HG03439 (cell line): ENCODE data around the gene TUBB2A.
"Not testable (repeated sequence)": the region's sequence is repeated elsewhere in the genome, so short reads cannot be mapped to it uniquely, and the experiment has no call there.

Experiments
- ATAC-seq: cut with Tn5 transposase; IDR thresholded peaks from one replicate; pipeline ENCODE4 v1.9.1; 2021; ENCODE audit warnings: mild to moderate bottlenecking, moderate library complexity; ENCODE audit not compliant: unreplicated experiment

TUBB2A gene

GRCh38 chr6:3156184-3157130 lies 887 bp downstream of the TUBB2A start:
- not testable (repeated sequence) for ATAC-seq

GRCh38 chr6:3155416-3155815 lies 1.9 kb downstream of the TUBB2A start:
- not testable (repeated sequence) for ATAC-seq

DNA sequence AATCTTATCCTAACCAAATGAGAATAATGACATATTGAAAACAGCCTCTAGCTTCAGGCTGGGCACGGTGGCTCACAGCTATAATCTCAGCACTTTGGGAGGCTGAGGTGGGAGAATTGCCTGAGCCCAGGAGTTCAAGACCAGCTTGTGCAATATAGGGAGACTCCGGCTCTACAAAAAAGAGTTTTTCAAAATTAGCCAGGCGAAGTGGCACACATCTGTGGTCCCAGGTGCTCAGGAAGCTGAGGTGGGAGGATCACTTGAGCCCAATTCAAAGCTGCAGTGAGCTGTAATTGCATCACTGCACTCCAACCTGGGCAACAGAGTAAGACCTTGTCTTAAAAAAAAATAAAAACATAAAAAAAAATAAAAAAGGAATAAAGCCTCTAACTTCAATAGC lies 4.7 kb downstream of the TUBB2A start:
- ATAC-seq, result no peak

GRCh38 chr6:3151691-3152090 lies 5.7 kb downstream of the TUBB2A start:
- no peak for ATAC-seq

DNA sequence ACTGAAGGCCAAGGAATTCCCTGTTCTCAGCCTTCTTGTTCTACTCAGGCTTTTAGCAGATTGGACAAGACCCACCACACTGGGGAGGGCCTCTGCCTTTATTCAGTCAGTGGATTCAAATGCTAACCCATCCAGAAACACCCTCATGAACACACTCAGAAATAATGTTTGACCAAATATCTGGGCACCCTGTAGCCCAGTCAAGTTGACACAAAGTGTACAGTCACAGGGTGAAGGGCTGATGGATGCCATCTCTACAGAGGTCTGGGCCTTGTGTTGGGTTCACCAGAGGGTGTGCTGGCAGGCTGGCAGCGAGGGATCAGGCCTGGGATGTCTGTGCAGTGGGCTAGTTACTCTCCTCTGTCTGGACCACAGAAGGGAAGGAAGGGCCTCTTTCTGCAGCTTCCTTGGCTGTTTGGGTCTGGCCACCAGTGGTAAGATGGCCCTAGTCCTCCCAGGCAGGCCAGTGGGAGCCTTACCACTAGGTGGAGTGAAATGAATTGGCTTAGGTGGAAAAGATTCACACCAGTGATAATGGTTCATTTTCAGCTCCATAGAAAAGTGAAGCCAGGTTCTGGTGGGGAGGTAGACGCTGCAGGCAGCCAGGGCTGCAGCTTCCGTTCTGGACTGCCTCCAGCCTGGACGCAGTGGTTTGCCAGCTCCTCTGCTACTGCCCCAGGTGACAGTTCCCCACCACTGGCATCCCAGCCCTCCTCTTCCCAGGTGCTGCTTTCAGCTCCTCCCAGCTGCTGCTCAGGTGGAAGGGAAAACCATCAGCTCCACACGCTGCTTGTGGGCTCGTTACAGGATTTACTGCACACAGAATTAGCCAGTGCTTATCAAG lies 9.2 kb downstream of the TUBB2A start:
- no peak for ATAC-seq

GRCh38 chr6:3144571-3144970 lies 12.8 kb downstream of the TUBB2A start:
- no peak for ATAC-seq

DNA sequence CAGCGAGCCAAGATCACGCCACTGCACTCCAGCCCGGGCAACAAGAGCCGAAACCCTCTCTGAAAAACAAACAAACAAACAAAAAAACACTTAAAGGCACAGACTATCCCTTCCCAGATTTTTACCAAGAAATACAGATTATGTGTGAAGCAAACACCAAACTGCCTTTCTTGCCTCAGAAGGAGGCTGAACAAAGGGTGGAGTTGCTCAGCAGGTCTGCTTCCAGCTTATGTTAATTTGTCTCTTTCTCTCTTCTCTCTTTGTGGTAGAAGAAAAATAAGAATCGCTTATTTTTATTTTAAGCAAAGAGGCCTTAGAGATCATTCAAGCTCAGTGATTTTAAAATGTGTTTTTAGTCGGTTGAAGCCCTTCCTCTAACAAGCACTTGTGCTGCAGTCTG lies 14.2 kb downstream of the TUBB2A start:
- ATAC-seq, result no peak

DNA sequence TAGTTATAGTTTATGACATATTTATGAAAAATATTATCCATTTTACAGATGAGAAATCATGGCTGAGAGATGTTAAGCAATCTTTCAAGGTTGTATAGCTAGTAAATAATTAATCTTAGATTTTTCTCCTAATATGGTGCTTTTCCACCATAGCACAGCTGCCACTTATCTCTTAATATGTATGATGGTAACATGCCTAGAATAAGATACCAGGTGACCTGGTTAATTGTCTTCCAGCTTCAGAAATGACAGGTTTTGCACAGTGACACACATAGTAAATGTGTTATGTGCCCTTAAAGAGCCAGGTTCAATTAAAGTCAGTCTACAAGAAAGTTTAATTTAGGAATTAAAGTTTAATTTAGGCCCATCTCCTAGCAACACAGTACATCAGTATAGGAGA lies 14.8 kb downstream of the TUBB2A start:
- no peak for ATAC-seq

GRCh38 chr6:3140201-3140600 lies 17.1 kb downstream of the TUBB2A start:
- no peak for ATAC-seq

- ATAC-seq, result no peak
Measured at GRCh38 chr6:3139090-3139903, 18.0 kb downstream of the TUBB2A start.

GRCh38 chr6:3138341-3138740 lies 19.0 kb downstream of the TUBB2A start:
- ATAC-seq, result no peak

GRCh38 chr6:3137873-3138272 lies 19.5 kb downstream of the TUBB2A start:
- ATAC-seq, result not testable (repeated sequence)

DNA sequence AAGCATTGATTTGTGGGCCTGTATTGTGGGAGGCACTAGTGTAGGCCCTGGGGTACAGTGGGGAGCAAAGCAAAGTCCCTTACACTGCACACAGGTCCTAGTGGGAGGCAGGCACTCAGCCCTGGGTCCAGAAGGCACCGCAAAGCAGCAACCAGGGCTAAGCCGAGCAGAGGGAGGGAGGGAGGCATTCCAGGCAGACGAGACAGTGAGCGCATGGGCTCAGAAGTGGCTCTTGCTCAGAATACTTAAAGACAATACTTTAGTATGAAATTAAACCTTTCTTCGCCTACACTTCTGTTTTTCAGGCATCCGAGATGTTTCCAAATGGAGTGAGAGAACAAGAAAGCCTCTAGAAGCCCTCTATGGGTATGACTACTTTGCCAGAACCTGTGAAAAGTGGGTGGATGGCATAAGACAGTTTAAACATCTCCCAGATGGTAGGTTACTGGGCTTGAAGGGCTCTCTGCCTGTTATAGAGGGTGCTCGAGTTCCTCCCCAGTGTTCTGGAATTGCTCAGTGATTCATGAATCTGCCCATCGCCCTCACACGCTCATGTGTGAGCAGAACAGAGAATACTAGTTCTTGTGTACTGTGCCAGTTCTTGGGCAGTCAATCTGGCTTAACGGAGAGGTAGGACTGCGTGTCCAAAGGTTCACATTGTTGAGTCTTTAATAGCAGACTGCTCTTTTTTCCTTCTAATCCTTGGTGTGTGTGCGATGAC lies 20.1 kb downstream of the TUBB2A start:
- ATAC-seq, result no peak

DNA sequence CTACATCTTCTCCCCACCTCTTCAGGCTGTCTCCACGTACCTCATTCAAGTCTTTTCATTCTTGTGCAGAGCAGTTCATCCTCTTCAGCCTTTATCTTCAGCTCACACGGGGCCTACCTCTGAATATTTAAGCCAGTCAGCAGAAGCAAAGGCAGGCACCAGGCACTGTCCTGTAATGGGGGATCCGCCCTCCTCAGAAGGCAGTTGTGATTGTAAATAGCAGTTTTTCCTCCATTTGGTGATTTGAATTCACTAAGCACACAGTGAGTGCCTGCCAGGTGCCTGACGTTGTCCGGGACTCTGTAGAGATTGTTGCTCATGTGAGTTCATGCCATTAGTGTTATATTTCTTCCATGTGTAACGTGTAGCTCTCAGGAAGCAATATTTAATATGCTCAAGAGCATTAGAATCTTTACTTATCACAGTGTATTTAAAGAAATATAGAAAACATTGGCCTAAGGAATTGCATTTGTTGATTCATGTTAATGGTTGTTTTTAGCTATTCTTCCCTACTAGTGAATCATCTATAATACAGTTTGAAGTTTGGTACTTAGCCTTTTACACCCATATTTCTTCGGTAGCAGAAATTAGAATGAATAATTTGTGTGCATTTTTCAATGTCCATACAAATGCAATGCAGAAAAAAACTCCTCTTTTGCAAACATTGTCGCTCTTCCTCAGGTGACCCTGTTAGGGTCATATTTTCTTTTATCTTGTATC lies 20.9 kb downstream of the TUBB2A start:
- ATAC-seq, result no peak

GRCh38 chr6:3135668-3136291 lies 21.6 kb downstream of the TUBB2A start:
- ATAC-seq, result no peak

- ATAC-seq, result no peak
Measured at GRCh38 chr6:3133515-3133914, 23.8 kb downstream of the TUBB2A start.

GRCh38 chr6:3131695-3132094 lies 25.6 kb downstream of the TUBB2A start:
- ATAC-seq, result no peak

DNA sequence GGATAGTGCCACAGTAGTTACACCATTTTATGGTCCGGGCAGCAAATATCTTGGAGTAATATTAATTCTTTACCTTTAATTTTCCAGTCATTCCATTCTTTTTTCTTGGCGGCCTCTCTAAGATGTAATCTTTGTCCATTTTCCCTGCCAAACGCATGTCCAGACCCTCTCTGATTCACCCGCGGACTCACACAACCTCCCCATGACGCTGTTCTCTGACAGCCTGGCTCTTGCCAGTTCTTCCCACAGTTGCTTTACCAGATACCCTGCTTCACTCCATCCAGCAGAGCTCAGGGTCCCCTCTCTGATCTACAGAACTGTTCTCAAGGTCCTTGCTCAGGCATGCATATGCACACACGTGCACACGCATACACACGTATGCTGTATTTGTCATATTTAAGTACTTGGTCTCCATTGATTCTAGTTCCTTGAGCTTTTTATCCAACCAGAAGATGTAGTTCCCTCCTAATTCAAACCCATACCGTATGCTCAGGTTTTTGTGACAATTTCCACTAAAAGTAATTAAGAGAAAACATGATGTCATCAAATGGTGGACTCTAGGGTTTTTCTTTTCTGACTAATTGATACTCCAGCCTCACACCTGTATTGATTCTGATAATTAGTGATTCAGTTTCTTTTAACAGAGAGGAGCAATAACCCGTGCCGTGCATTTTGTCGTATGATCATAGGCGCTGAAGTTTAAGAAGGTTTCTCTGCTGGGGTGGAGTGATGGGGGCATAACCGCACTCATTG lies 28.8 kb downstream of the TUBB2A start:
- no peak for ATAC-seq
